Measurements from ENCODE around the gene ARHGAP6. TPM values are rescaled to one million over a fixed set of nuclear protein-coding genes. Genes with fewer than 3 reads are reported as not detected.
A peak's percentile ranks its signal among the peaks of the same experiment; 100 is the strongest.

The ARHGAP6 gene
- polyA plus RNA-seq, 4 donors, result 1.1 to 3.5 (median 3.3) TPM; not detected in 1

DNA sequence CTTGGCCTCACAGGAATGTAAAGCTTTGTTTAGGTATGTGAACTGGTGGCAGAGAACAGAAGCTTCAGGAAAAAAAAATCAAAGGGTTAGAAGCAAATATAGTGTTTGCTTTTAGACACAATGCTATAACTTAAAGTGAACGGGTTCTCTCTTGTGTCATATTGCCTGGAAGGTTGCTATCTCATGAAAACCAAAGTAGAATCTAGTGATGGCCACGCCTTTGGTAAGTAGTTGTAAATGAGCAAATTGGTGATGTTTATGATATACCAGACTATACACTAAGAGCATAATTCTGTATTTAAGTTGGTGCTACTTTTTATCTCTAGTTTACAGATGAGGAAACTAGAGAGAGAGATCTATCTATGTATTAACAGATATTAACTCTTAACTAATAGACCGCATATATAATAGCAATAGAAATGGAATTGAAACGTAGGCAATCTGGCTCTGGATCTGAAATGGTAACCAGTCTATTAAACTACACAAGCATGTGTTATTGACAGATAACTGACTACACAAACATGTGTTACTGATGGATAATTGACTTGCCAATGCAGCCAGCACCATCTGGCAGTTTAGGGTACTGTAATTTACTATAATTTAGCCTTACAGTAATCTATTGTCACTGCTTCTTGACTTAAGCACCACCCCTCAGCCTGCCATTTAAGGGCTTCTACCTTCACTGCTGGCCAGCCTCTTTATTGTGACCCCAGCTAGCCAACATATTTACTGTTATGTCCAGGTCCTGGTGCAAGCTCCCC, 513.7 kb downstream of the ARHGAP6 start:
- DNase-seq, result no peak
- no peak for FAIRE-seq
- 48 to 66% (median 54%) methylated on average over 4 of the region's 4 CpGs for WGBS, 3 donors
- Histone ChIP-seq H3K4me1 (ENCODE audit: control insufficient read depth in 3 of 3, insufficient read depth in 2 of 3, low read depth in 1 of 3, low read length in 2 of 3) (no peaks in the 10 kb centered on the region), H3K27me3 (ENCODE audit: control insufficient read depth in 3 of 3, insufficient read depth in 3 of 3, low read length in 3 of 3) (no peaks in the 10 kb centered on the region), H3K27ac (ENCODE audit: low read depth in 1 of 3, low read length in 2 of 3) (no peak overlapping the region), H3K9me3 (ENCODE audit: control insufficient read depth in 2 of 2, insufficient read depth in 1 of 2, low read depth in 1 of 2, low read length in 1 of 2) (no peaks in the 10 kb centered on the region), H3K36me3 (ENCODE audit: control insufficient read depth in 3 of 3, insufficient read depth in 2 of 3, low read depth in 1 of 3, low read length in 3 of 3) (no peaks in the 10 kb centered on the region), H3K4me3 (ENCODE audit: low read depth in 1 of 3, low read length in 3 of 3) (no peak overlapping the region)

DNA sequence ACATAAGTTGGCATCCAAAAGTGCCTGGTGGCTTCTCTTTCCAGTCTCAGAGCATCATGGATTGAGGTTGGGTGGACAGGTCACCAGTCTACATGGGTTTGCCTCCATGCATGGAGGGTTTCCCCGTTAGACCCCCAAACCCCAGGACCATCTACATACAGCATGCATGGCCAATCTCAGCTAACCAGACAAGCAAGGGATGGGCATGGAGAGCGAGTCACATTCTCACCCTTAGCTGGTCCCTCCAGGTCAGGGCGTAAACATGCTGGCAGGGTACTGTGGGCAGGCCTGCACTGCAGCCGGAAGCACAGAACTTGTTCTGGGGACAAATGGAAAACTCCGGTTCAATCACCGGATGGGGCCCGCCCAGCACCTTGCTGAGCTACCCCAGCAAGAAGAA, 517.3 kb downstream of the ARHGAP6 start:
- Histone ChIP-seq H3K27me3 (ENCODE audit: control insufficient read depth in 3 of 3, insufficient read depth in 3 of 3, low read length in 3 of 3) (no peaks in the 10 kb centered on the region), H3K27ac (ENCODE audit: low read depth in 1 of 3, low read length in 2 of 3) (no peak overlapping the region), H3K9me3 (ENCODE audit: control insufficient read depth in 2 of 2, insufficient read depth in 1 of 2, low read depth in 1 of 2, low read length in 1 of 2) (no peaks in the 10 kb centered on the region), H3K4me1 (ENCODE audit: control insufficient read depth in 3 of 3, insufficient read depth in 2 of 3, low read depth in 1 of 3, low read length in 2 of 3) (no peaks in the 10 kb centered on the region), H3K36me3 (ENCODE audit: control insufficient read depth in 3 of 3, insufficient read depth in 2 of 3, low read depth in 1 of 3, low read length in 3 of 3) (no peaks in the 10 kb centered on the region), H3K4me3 (ENCODE audit: low read depth in 1 of 3, low read length in 3 of 3) (no peak overlapping the region)
- 81 to 97% (median 97%) methylated on average over 7 of the region's 7 CpGs for WGBS, 3 donors
- no peak for DNase-seq
- FAIRE-seq, result no peak

DNA sequence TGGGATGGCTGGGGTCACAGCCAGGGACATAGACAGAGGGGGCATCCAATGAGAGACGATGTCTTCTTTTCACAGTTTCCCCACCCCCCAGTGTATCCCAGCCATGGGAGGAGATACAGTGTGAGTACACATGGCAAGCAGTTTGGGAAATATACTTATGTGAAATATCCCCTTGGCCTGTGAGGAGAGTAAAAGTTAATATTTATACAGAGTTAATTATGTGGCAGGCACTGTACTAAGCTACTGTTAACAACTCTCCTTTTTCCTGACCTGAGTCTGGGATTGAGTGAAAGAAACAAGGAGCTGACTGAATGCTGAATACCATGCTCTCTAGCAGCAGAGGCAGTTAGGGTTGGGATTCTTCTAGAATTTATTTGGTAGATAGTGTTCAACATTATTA, 519.3 kb downstream of the ARHGAP6 start:
- no peak overlapping the region for H3K27ac ChIP-seq (ENCODE audit: low read depth in 1 of 3, low read length in 2 of 3)
- H3K4me1 ChIP-seq (ENCODE audit: control insufficient read depth in 3 of 3, insufficient read depth in 2 of 3, low read depth in 1 of 3, low read length in 2 of 3), result no peaks in the 10 kb centered on the region
- no peaks in the 10 kb centered on the region for H3K36me3 ChIP-seq (ENCODE audit: control insufficient read depth in 3 of 3, insufficient read depth in 2 of 3, low read depth in 1 of 3, low read length in 3 of 3)
- DNase-seq (no peak), FAIRE-seq (no peak)
- no peak overlapping the region for H3K4me3 ChIP-seq (ENCODE audit: low read depth in 1 of 3, low read length in 3 of 3)
- no peaks in the 10 kb centered on the region for H3K9me3 ChIP-seq (ENCODE audit: control insufficient read depth in 2 of 2, insufficient read depth in 1 of 2, low read depth in 1 of 2, low read length in 1 of 2)
- H3K27me3 ChIP-seq (ENCODE audit: control insufficient read depth in 3 of 3, insufficient read depth in 3 of 3, low read length in 3 of 3), result no peaks in the 10 kb centered on the region
- WGBS, 3 donors, result 43 to 83% (median 61%) methylated on average over 1 of the region's 1 CpG

DNA sequence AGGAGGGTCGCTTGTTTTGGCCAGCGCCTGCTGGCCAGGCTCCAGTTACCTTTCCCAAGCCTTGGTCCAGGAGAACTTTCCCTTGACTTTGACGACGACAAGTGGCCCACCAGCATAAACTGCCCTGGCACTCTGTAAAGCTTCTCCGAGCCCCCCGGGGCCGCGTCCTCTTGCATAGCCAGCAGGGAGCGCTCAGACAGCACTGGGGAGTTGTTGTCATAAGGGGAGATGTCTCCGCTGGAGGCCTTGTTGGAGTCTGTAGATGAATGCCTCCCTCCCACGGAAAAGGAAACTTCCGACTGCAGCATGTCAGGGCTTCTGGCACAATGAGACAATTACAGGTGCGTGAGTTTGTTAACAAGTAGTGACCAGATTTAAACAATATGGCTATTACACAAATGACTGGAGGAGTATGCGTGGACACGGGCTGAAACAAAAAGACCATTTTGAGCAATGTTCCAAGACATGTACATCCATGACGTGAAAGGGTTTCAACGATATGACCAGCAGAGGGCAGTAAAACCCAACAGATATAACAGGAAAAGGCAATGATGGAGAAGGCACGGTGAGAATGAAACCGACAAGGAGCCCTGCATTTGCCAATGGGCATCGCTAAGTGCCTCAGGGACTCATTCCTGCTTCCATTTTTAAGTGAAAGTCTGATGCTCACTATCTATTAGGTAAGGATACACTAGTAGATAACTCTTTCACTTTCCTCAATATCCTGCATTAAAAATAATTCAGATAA, 521.6 kb downstream of the ARHGAP6 start:
- WGBS, 3 donors, result 23 to 34% (median 31%) methylated on average over 20 of the region's 20 CpGs
- no peak overlapping the region for H3K4me3 ChIP-seq (ENCODE audit: low read depth in 1 of 3, low read length in 3 of 3)
- no peak overlapping the region for H3K27ac ChIP-seq (ENCODE audit: low read depth in 1 of 3, low read length in 2 of 3)
- no peaks in the 10 kb centered on the region for H3K4me1 ChIP-seq (ENCODE audit: control insufficient read depth in 3 of 3, insufficient read depth in 2 of 3, low read depth in 1 of 3, low read length in 2 of 3)
- FAIRE-seq (no peak), DNase-seq (peak; percentile 74 to 79)
- no peaks in the 10 kb centered on the region for H3K36me3 ChIP-seq (ENCODE audit: control insufficient read depth in 3 of 3, insufficient read depth in 2 of 3, low read depth in 1 of 3, low read length in 3 of 3)
- H3K9me3 ChIP-seq (ENCODE audit: control insufficient read depth in 2 of 2, insufficient read depth in 1 of 2, low read depth in 1 of 2, low read length in 1 of 2), result no peaks in the 10 kb centered on the region
- no peaks in the 10 kb centered on the region for H3K27me3 ChIP-seq (ENCODE audit: control insufficient read depth in 3 of 3, insufficient read depth in 3 of 3, low read length in 3 of 3)

DNA sequence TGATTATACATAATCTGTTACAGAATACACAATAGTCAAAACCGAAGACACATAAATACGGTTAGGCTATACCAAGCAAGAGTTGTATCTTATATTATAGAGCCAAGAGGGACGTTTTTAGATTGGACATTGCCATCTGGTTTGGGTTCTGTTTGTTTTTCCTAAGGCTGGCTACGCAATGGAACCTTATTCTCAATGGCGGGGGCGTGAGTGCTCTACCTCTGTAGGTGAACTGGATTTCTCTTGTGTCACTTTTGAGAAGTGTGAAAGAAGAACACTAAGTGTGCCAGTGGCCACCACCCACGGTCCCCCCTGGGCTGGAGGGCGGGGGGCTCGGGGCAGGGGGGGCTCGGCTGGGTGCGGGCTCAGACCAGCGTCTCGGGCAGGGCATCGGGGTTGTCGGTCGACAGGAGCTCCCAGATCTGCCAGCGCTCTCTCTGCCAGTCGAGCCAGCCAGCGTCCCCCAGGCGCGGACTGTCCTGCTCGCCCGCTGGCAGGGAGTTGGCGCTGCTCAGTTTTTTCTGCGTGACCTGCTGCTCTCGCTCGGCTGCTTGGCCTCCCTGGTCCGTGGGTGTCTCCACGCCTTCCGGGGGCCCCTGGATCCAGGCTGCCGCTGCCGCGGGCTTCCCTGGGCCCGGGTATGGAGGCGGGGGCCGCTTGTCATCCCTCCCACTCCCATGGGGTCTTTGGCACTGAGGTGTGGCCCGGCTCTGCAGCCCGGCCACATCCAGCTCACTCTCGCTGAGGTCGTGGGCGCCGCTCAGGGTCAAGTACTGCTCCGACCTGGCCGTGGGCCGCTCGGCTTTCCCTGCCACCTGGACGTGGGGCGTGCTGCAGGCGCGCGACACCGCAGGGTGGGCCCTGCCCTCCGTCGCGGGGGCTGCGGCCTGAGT, 527.0 kb downstream of the ARHGAP6 start:
- peaks cover 0 to 4% (median 2%) of the 10 kb centered on the region in 3 donors for H3K4me1 ChIP-seq (ENCODE audit: control insufficient read depth in 3 of 3, insufficient read depth in 2 of 3, low read depth in 1 of 3, low read length in 2 of 3)
- H3K27ac ChIP-seq (ENCODE audit: low read depth in 1 of 3, low read length in 2 of 3), result no peak overlapping the region
- 65 to 76% (median 73%) methylated on average over 37 to 56 of the region's 56 CpGs for WGBS, 3 donors
- no peaks in the 10 kb centered on the region for H3K9me3 ChIP-seq (ENCODE audit: control insufficient read depth in 2 of 2, insufficient read depth in 1 of 2, low read depth in 1 of 2, low read length in 1 of 2)
- peak overlapping the region in 1 of 3 donors; percentile 13 for H3K4me3 ChIP-seq (ENCODE audit: low read depth in 1 of 3, low read length in 3 of 3)
- FAIRE-seq (no peak), DNase-seq (no peak)
- no peaks in the 10 kb centered on the region for H3K27me3 ChIP-seq (ENCODE audit: control insufficient read depth in 3 of 3, insufficient read depth in 3 of 3, low read length in 3 of 3)
- H3K36me3 ChIP-seq (ENCODE audit: control insufficient read depth in 3 of 3, insufficient read depth in 2 of 3, low read depth in 1 of 3, low read length in 3 of 3), result no peaks in the 10 kb centered on the region

DNA sequence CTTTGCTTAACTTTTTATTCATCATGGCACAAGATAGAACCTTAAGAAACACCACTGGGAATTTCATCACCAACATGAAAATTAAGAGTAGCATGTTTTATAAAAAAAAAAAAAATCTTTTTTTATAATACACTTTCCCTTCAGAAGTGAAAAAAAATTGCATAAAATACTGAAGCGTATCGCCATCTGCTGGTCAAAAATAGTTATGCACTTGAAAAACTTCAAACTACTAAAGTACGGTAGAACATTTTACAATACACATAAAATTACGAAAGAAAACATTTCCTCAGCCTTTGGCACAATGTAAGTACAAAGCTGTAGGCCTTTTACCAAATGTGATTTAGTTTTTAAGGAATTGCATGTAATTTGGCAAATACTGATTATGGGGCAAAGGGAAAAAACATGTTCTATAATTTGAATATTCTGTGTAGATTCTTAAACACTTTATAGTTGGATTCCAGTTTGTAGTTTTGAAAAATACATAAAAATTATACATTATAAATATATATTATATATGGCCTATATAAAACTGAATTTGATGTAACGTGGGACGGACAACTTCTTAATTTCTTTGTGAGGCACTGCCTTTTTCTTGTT, 528.1 kb downstream of the ARHGAP6 start:
- H3K27me3 ChIP-seq (ENCODE audit: control insufficient read depth in 3 of 3, insufficient read depth in 3 of 3, low read length in 3 of 3), result no peaks in the 10 kb centered on the region
- H3K4me1 ChIP-seq (ENCODE audit: control insufficient read depth in 3 of 3, insufficient read depth in 2 of 3, low read depth in 1 of 3, low read length in 2 of 3), result peaks cover 0 to 4% (median 2%) of the 10 kb centered on the region in 3 donors
- 30 to 32% (median 30%) methylated on average over 6 of the region's 6 CpGs for WGBS, 3 donors
- no peaks in the 10 kb centered on the region for H3K36me3 ChIP-seq (ENCODE audit: control insufficient read depth in 3 of 3, insufficient read depth in 2 of 3, low read depth in 1 of 3, low read length in 3 of 3)
- H3K27ac ChIP-seq (ENCODE audit: low read depth in 1 of 3, low read length in 2 of 3), result no peak overlapping the region
- no peak overlapping the region for H3K4me3 ChIP-seq (ENCODE audit: low read depth in 1 of 3, low read length in 3 of 3)
- H3K9me3 ChIP-seq (ENCODE audit: control insufficient read depth in 2 of 2, insufficient read depth in 1 of 2, low read depth in 1 of 2, low read length in 1 of 2), result no peaks in the 10 kb centered on the region
- FAIRE-seq (peak; percentile 26), DNase-seq (peak; percentile 27 to 52)

- Histone ChIP-seq H3K9me3 (ENCODE audit: control insufficient read depth in 2 of 2, insufficient read depth in 1 of 2, low read depth in 1 of 2, low read length in 1 of 2) (no peaks in the 10 kb centered on the region), H3K4me3 (ENCODE audit: low read depth in 1 of 3, low read length in 3 of 3) (no peak overlapping the region), H3K27me3 (ENCODE audit: control insufficient read depth in 3 of 3, insufficient read depth in 3 of 3, low read length in 3 of 3) (no peaks in the 10 kb centered on the region), H3K36me3 (ENCODE audit: control insufficient read depth in 3 of 3, insufficient read depth in 2 of 3, low read depth in 1 of 3, low read length in 3 of 3) (no peaks in the 10 kb centered on the region), H3K4me1 (ENCODE audit: control insufficient read depth in 3 of 3, insufficient read depth in 2 of 3, low read depth in 1 of 3, low read length in 2 of 3) (peaks cover 0 to 6% (median 2%) of the 10 kb centered on the region in 3 donors), H3K27ac (ENCODE audit: low read depth in 1 of 3, low read length in 2 of 3) (no peak overlapping the region)
- DNase-seq (no peak), FAIRE-seq (no peak)
- WGBS, 3 donors, result 5 to 50% (median 22%) methylated on average over 2 of the region's 2 CpGs
Observed at GRCh38 chrX:11135564-11136185, 530.0 kb downstream of the ARHGAP6 start.
